Activated CD4-positive, CD25-positive, alpha-beta regulatory T cell treated with anti-CD3 and anti-CD28 coated beads, Interleukin-2, amount 50 U/mL, for 72 hours (primary cell): ENCODE measurements around the gene SPATA25.
"Not testable (repeated sequence)": the region's sequence is repeated elsewhere in the genome, so short reads cannot be mapped to it uniquely, and the experiment has no call there.

Experiments
- DNase-seq: peaks from one replicate; pipeline ENCODE4 v3.0.0; 2021

Gene SPATA25

GRCh38 chr20:45912344-45912682, 24.9 kb upstream of the SPATA25 start:
- no peak for DNase-seq

- DNase-seq, result no peak
Observed at GRCh38 chr20:45911486-45912343, 24.3 kb upstream of the SPATA25 start, which contains the start of gene PLTP. TSS of gene PLTP (minus strand) at chr20:45912155. CDS start at chr20:45911452, 703 bp downstream.

GRCh38 chr20:45910670-45911485, 23.5 kb upstream of the SPATA25 start:
- DNase-seq, result peak; percentile 94

GRCh38 chr20:45909817-45910669, 22.6 kb upstream of the SPATA25 start:
- DNase-seq, result no peak

GRCh38 chr20:45909336-45909808, 21.9 kb upstream of the SPATA25 start:
- DNase-seq, result no peak

- DNase-seq, result no peak
Observed at GRCh38 chr20:45908084-45908483, 20.7 kb upstream of the SPATA25 start.

GRCh38 chr20:45907219-45907948, 20.0 kb upstream of the SPATA25 start:
- no peak for DNase-seq

- no peak for DNase-seq
Observed at GRCh38 chr20:45905505-45906079, 18.2 kb upstream of the SPATA25 start.

- DNase-seq, result no peak
Observed at GRCh38 chr20:45904583-45905504, 17.4 kb upstream of the SPATA25 start.

- DNase-seq, result no peak
Observed at GRCh38 chr20:45902199-45902701, 14.8 kb upstream of the SPATA25 start.

- not testable (repeated sequence) for DNase-seq
Observed at GRCh38 chr20:45901332-45901731, 13.9 kb upstream of the SPATA25 start.

- DNase-seq, result no peak
Observed at GRCh38 chr20:45899046-45899835, 11.8 kb upstream of the SPATA25 start.

- no peak for DNase-seq
Observed at GRCh38 chr20:45898285-45898684, 10.9 kb upstream of the SPATA25 start.

- DNase-seq, result no peak
Observed at GRCh38 chr20:45897692-45898091, 10.3 kb upstream of the SPATA25 start.

- no peak for DNase-seq
Observed at GRCh38 chr20:45897289-45897688, 9.9 kb upstream of the SPATA25 start.

- no peak for DNase-seq
Observed at GRCh38 chr20:45896641-45897161, 9.3 kb upstream of the SPATA25 start.

GRCh38 chr20:45894797-45895196, 7.4 kb upstream of the SPATA25 start:
- no peak for DNase-seq

GRCh38 chr20:45893831-45894230, 6.4 kb upstream of the SPATA25 start:
- DNase-seq, result no peak

- DNase-seq, result peak; percentile 41
Observed at GRCh38 chr20:45892828-45893500, 5.5 kb upstream of the SPATA25 start.
